HG03045 (cell line): ENCODE results near the gene CCDC88B.

Experiments used
- ATAC-seq: cut with Tn5 transposase; IDR thresholded peaks from one replicate; pipeline ENCODE4 v1.9.1; 2021; ENCODE audit warnings: mild to moderate bottlenecking, moderate library complexity; ENCODE audit not compliant: unreplicated experiment

The CCDC88B gene

DNA sequence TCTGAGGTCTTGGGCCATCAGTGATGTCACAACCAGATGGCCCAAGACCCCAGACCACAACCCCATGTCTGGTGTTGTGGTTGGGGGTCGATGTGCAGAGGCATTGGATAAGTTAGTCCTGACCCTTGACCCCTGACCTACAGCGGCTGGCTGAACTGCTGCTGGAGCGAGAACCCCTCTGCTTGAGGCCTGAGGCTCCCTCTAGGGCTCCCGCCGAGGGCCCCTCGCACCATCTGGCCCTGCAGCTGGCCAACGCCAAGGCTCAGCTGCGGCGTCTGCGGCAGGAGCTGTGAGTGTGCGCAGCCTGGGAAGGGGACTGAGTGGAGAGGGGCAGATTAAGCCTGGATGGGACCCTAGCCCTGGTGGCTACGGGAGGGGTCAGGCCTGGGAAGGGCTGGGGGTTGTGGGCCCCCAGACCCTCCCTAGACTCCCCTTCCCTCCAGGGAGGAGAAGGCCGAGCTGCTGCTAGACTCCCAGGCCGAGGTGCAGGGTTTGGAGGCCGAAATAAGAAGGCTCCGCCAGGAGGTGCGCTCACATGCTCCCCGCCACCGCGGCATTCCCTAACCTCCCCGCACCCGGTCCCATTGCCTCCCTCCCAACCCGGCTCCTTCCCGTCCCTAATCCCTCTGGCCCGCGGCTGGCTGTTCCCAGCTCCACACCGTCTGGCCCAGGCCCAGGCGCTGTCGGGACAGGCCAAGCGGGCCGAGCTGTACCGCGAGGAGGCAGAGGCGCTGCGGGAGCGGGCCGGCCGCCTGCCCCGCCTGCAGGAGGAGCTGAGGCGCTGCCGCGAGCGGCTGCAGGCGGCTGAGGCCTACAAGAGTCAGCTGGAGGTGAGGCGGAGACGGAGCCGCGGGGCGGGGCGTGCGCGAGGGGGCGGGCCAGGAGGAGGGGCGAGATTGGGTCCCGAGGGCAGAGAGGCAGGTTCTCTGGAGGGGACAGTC lies 2.1 kb downstream of the CCDC88B start:
- ATAC-seq = no peak

DNA sequence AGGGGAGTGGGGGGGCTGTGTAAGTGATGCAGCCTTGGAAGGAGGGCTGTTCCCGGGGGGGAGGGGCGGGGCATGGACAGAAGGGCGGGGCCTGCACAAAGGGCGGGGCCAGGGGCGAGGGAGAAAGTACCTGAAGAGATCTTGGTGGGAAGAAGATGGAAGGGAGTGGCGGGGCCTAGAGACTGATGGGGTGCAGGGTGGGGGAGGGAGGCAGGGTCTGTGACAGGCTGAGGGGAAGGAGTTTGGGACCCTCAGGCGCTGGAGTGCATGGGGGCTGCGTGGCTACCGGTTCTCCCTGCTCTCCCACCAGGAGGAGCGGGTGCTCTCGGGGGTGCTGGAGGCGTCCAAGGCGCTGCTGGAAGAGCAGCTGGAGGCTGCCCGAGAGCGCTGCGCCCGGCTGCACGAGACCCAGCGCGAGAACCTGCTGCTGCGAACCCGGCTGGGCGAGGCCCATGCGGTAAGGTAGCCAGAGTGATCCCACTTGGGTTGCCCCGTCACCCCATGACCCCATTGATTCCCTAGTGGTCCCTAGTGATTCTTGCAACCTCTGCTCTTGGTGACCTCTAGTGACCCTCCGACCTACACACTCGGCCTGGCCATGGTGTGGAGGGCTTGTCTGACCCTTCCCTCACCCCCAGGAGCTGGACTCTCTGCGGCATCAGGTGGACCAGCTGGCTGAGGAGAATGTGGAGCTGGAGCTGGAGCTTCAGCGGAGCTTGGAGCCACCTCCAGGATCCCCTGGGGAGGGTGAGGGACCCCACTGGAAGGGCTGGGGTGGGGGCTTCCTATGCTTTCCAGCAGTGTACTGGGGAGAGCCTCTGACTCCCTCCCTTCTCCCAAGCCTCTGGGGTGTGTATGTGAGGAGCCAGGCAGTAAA lies 3.1 kb downstream of the CCDC88B start:
- ATAC-seq = no peak

DNA sequence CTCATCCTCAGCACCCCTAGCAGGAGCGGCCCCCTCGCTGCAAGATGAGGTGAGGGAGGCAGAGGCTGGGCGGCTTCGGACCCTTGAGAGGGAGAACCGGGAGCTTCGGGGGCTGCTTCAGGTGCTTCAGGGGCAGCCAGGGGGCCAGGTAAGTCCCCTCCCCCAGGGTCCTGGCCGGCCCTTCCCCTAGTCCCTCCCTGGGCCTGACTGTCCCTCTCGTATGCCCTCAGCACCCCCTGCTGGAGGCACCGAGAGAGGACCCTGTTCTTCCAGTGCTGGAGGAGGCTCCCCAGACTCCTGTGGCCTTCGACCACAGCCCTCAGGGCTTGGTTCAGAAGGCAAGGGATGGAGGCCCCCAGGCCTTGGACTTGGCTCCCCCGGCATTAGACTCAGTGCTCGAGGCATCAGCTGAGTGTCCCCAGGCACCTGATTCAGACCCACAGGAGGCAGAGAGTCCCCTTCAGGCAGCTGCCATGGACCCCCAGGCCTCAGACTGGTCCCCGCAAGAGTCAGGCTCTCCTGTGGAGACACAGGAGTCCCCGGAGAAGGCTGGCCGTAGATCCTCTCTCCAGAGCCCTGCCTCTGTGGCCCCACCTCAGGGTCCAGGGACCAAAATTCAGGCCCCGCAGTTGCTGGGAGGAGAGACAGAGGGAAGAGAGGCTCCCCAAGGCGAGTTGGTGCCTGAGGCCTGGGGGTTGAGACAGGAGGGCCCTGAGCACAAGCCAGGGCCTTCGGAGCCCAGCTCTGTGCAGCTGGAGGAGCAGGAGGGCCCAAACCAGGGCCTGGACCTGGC lies 4.0 kb downstream of the CCDC88B start:
- no peak for ATAC-seq

DNA sequence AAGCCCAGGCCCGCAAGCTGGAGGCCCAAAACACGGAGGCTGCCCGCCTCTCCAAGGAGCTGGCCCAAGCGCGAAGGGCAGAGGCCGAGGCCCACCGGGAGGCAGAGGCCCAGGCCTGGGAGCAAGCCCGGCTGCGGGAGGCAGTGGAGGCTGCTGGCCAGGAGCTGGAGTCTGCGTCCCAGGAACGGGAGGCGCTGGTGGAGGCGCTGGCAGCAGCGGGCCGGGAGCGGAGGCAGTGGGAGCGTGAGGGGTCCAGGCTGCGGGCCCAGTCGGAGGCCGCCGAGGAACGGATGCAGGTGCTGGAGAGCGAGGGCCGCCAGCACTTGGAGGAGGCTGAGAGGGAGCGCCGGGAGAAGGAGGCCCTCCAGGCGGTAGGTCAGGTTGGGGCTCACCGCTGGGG lies 4.8 kb downstream of the CCDC88B start:
- no peak for ATAC-seq

DNA sequence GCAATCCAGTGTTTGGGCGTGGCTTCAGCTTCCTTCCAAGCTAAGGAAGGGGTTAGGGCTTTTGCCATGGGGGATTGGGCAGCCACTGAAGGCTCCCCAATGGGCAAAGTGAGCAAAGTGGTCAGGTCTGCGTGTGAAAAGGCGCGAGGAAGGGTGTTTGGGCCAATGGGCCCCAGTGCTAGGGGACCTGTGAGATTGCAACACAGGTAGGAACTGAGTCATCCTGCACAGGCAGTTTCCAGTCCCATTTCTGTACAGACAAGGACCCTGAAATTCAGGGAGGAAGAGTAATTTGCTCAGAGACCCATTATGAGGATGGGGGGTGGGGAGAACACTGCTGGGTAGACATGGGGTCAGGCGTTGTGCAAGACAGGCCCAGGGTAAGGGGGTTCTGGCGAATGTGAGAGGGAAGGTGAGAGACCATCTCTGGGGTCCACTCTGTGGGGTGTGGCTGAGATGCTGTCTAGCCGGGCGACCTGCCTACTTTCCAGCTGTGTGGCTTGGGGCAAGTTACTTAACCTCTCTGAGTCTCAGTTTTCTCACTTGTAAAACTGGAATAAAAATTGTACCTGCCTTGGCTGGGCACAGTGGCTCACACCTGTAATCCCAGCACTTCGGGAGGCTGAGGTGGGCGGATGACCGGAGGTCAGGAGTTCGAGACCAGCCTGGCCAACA lies 7.3 kb downstream of the CCDC88B start:
- ATAC-seq = no peak

DNA sequence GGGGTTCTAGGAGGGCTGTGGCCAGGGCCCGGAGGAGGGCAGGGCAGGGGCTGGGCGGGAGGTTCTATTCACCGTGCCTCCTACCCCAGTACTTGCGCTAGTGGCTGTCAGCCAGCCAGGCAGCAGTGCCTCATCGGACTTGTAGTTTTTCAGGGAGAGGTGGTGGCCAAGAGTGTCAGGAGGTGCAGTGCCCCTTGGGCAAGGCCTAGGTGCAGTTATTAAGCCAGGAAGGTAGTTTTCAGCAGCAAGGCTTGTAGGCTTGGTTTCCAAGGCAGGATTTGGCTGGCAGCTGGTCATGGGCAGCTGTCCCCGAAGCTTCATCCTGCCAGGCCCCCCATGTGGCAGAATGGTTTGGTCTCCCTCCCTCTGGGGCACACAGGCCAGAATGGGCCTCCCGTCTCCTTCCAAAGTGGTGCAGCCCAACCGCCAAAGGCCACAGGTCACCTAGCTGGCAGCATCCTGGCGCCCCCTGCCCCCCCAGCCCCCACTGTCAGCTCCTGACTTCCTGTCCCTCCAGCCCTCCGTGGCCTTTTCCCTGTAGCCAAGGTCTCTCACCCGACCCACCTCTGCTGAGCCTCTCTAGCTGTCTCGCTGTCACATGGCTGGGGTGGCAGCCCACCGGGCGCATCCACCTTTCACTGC lies 8.5 kb downstream of the CCDC88B start:
- ATAC-seq = no peak

DNA sequence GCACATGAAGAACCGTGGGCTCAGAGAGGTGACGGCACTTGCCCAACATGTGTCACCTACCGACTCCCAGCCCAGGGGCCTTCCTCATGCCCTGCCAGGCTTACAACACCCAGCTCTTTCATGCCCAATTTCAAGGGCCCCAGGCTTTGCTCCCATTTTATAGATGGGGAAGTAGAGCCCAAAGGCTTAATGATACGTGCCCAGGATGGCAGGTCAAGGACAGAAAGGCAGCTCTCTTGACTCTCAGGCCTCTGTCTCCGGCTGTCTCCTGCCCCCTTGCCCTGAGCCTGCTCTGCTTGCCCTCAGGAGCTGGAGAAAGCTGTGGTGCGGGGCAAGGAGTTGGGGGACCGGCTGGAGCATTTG lies 9.0 kb downstream of the CCDC88B start:
- ATAC-seq = no peak

DNA sequence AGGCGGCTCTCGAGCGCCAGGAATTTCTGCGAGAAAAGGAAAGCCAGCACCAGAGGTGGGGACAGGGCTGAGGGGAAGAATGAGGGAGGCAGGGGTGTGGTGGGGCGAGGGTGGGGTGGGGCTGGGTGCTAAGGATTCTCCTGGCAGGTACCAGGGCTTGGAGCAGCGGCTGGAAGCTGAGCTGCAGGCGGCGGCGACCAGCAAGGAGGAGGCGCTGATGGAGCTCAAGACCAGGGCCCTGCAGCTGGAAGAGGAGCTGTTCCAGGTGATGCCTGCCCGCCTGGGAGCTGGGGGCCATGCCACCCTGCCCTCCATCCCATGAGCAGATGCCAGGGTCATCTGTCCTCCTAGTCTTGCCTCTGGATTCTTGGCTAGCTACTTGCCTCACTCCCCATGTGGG lies 9.4 kb downstream of the CCDC88B start:
- ATAC-seq = no peak

DNA sequence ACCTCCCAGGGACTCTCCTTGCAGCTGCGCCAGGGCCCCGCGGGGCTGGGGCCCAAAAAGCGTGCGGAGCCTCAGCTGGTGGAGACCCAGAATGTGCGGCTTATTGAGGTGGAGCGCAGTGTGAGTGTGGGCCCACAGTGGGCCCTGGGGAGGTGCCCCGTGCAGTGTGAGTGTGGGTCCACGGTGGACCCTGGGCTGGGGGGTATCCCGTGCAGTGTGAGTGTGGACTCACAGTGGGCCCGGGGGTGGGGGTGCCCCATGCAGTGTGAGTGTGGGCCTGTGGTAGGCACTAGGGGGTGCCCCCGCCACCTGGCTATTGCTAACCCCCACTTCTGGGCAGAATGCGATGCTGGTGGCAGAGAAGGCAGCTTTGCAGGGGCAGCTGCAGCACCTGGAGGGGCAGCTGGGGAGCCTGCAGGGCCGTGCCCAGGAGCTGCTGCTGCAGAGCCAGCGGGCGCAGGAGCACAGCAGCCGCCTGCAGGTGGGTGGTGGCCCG lies 11.2 kb downstream of the CCDC88B start:
- no peak for ATAC-seq

DNA sequence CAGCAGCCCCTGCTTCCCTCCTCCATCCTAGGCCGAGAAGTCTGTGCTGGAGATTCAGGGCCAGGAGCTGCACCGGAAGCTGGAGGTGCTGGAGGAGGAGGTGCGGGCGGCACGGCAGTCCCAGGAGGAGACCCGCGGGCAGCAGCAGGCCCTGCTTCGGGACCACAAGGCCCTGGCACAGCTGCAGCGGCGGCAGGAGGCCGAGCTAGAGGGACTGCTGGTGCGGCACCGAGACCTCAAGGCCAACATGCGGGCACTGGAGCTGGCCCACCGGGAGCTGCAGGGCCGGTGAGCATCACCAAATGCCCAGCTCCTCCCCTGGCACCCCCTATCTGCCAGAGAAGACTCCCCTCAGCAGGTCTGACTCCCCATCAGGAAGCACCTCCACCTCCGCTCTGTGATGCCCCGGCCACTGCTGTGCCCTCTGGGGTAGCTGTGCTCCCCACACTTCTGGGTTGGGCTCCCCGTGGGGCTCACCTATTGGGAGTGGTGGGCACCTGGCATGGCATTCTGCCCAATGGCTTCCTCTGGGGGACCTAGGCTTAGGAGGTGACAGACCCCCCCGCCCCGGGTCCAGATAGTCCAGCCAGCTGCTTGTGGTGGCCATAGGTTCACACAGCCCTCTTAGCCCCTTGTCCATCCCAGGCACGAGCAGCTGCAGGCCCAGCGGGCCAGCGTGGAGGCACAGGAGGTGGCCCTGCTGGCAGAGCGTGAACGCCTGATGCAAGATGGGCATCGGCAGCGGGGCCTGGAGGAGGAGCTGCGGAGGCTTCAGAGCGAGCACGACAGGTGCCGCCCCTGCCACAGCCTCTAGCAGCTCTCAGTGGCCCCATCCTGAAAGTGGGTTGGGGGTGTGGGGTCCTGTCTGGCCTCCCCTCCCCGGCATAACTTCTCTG lies 12.3 kb downstream of the CCDC88B start:
- no peak for ATAC-seq

DNA sequence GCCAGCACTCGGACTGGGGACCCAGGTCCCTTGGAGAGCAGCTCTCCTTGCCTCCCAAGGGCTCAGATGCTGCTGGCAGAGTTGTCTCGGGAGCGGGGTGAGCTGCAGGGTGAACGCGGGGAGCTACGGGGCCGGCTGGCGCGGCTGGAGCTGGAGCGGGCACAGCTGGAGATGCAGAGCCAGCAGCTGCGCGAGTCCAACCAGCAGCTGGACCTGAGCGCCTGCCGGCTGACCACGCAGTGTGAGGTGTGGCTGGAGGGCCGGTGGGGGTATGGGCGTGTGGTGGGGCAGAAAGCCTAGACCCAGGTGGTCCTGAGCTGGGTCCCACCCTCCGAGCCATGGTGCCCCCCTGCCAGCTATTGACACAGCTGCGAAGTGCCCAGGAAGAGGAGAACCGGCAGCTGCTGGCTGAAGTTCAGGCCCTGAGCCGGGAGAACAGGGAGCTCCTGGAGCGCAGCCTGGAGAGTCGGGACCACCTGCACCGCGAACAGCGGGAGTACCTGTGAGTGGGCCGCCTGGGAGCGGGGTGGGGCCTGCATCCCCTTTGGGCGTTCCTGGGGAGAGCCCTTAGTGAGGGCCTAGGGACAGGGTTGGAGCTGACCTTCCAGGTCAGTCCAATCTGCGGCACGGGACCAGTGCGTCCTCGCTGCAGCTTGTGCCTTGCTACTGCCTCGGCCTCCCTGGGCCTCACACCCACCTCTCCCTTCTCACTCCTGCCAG lies 13.2 kb downstream of the CCDC88B start:
- ATAC-seq = no peak

DNA sequence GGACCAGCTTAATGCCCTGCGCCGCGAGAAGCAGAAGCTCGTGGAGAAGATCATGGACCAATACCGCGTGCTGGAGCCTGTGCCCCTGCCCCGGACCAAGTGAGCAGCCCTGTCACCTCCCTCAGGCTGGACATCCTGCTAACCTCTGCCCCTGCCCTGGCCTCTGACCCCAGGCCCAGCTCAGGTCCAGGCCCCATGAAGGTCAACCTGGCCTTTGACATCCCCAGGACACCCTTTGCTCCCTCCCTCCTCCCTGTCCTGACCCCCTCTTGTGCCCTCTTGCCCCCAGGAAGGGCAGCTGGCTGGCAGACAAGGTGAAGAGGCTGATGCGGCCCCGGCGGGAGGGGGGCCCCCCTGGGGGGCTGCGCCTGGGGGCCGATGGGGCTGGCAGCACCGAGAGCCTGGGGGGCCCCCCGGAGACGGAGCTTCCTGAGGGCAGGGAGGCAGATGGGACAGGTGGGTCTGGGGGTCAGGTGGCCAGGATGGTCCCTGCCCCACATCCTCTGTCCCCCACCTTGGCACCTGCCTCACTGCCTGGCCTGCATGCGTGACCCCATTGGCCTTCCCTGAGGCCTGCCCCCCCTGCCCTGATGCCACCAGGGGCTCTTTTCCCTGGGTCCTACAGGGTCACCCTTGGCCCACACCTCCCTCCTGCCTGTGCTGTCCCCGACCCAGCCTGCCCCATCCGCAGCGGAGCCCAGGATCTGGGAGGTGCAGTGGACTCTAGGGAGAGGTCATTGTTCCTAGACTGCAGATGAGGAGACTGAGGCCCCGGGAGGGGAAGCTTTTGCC lies 13.9 kb downstream of the CCDC88B start:
- ATAC-seq = no peak

DNA sequence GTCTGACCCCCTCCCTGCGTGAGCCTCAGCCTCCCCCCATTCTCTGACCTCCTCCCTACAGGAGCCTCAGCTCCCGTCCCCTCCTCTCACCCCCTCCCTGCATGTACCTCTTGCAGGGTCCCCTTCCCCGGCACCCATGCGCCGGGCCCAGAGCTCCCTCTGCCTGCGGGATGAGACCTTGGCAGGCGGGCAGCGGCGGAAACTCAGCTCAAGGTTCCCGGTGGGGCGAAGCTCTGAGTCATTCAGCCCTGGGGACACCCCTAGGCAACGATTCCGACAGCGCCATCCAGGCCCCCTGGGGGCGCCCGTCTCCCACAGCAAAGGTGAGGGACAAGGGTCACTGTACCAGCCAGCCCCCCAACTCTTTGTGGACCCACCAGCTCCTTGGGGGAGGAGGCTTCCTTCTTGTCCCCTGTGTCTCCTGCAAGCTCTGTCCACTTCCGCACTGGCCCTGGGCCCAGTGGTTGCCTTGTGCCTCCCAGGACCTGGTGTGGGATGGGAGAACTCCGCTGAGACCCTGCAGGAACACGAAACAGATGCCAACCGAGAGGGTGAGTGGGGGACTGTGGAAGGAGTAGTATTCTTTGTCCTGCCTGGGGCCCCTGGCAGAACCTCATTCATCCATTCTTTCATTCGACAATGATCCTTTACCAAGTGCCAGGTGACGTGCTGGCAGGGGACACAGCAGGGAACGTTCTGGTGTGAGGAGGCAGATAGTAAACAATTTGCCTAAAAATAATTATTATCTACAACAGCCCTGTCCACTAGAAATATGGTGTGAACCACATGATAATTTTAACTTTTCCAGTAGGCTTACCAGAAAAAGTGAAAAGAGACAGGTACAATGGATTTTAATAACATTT lies 15.3 kb downstream of the CCDC88B start:
- ATAC-seq = no peak

DNA sequence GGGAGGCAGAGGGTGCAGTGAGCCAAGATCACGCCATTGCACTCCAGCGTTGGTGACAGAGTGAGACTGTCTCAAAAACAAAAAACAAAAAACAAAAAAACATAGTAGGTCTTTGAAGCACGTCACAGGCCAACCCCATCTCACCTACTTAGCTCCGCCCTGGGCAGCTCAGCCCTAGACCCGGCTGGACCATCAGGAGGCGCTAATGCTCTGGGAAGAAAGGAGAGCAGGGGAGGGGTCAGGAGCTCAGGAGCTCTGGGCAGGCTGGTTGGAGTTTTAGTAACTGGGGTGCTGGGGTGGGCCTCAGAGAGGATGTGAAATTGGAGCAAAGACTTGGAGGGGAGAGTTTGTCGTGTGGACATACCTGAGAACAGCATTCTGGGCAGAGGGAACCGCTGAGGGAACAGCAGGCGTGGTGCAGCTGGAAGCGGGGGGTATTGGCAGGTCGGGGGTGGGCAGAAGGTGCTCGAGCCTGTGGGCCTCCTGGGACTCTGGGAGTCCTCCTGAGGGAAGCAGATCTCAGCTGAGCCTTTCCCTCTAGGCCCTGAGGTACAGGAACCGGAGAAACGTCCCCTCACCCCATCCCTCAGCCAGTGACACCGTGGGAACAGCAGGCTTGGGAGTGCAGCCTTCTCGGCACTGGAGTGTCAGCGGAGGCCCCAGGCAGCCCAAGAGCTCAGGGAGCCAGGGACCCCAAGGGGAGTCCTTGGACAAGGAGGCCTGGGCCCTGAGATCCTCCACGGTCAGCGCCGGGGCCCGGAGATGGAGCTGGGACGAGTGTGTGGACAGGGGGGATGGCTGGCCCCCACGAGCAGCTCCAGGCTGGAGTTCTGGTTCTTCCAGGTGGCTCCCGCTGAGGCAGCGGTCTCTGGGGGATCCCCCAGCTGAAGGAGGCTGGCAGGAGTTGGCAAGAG lies 16.8 kb downstream of the CCDC88B start:
- ATAC-seq = no peak

DNA sequence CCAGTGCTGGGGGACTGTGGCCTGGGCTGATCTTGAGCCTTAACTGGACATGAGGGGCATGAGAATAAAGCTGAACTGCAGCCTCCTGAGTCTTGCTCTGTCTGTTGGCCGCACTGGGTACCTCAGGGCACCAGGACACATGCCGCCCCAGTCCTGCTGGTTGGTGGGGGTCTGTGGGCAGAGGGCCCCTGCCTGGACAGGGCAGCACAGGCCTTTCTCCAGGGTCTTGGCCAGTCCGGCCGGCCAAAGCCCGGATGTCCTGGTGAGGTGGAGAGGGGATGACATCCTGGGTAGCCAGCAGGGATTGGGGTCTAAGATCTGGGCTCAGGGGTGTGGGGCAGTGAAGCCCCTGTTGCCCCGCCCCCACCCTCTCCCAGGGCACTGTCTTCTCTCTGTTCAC lies 17.4 kb downstream of the CCDC88B start:
- no peak for ATAC-seq
